GM18858 (cell line): Measurements from ENCODE around the gene MYH11.
"Not testable (repeated sequence)": the region's sequence is repeated elsewhere in the genome, so short reads cannot be mapped to it uniquely, and the experiment has no call there.

Experiments
- ATAC-seq: cut with Tn5 transposase; IDR thresholded peaks from one replicate; pipeline ENCODE4 v1.9.1; 2021; ENCODE audit not compliant: unreplicated experiment

MYH11 gene

GRCh38 chr16:15879255-15879811 lies 22.5 kb upstream of the MYH11 start:
- ATAC-seq = no peak

GRCh38 chr16:15876503-15876902 lies 19.7 kb upstream of the MYH11 start:
- ATAC-seq = no peak

- no peak for ATAC-seq
Observed at GRCh38 chr16:15874745-15875314, 18.0 kb upstream of the MYH11 start.

GRCh38 chr16:15873737-15874136 lies 16.9 kb upstream of the MYH11 start:
- no peak for ATAC-seq

GRCh38 chr16:15873301-15873700 lies 16.5 kb upstream of the MYH11 start:
- no peak for ATAC-seq

GRCh38 chr16:15870011-15870410 lies 13.2 kb upstream of the MYH11 start:
- ATAC-seq = no peak

GRCh38 chr16:15866451-15866850 lies 9.6 kb upstream of the MYH11 start:
- ATAC-seq = no peak

- ATAC-seq = no peak
Observed at GRCh38 chr16:15865742-15866141, 8.9 kb upstream of the MYH11 start.

- no peak for ATAC-seq
Observed at GRCh38 chr16:15864939-15865338, 8.1 kb upstream of the MYH11 start.

GRCh38 chr16:15861996-15862395 lies 5.2 kb upstream of the MYH11 start:
- ATAC-seq = no peak

GRCh38 chr16:15858921-15859668 lies 2.3 kb upstream of the MYH11 start:
- ATAC-seq = no peak

GRCh38 chr16:15857724-15858560 lies 1.1 kb upstream of the MYH11 start:
- ATAC-seq = no peak

- ATAC-seq = no peak
Observed at GRCh38 chr16:15856182-15856581, 646 bp downstream of the MYH11 start.

- peak; percentile 72 for ATAC-seq
Observed at GRCh38 chr16:15855704-15856003, 1.2 kb downstream of the MYH11 start.

- peak; percentile 14 for ATAC-seq
Observed at GRCh38 chr16:15854906-15855703, 1.7 kb downstream of the MYH11 start.

- no peak for ATAC-seq
Observed at GRCh38 chr16:15854061-15854460, 2.8 kb downstream of the MYH11 start.

GRCh38 chr16:15853021-15853420 lies 3.8 kb downstream of the MYH11 start:
- ATAC-seq = no peak

- ATAC-seq = not testable (repeated sequence)
Observed at GRCh38 chr16:15850555-15850954, 6.3 kb downstream of the MYH11 start.

- no peak for ATAC-seq
Observed at GRCh38 chr16:15849209-15849981, 7.4 kb downstream of the MYH11 start.

GRCh38 chr16:15847611-15848175 lies 9.1 kb downstream of the MYH11 start:
- ATAC-seq = no peak
